ENCODE data around the gene MGLL. TPM values are rescaled to one million over a fixed set of nuclear protein-coding genes. Genes with fewer than 3 reads are reported as not detected.

Gene MGLL
- polyA plus RNA-seq, 4 donors, result 24.7 to 47.2 (median 43.1) TPM

GRCh38 chr3:127646501-127647046, 175.7 kb downstream of the MGLL start:
- DNase-seq (no peak), FAIRE-seq (no peak)
- no peaks in the 10 kb centered on the region for H3K9me3 ChIP-seq (ENCODE audit: control insufficient read depth in 2 of 2, insufficient read depth in 1 of 2, low read depth in 1 of 2, low read length in 1 of 2)
- no peaks in the 10 kb centered on the region for H3K27me3 ChIP-seq (ENCODE audit: control insufficient read depth in 3 of 3, insufficient read depth in 3 of 3, low read length in 3 of 3)
- H3K27ac ChIP-seq (ENCODE audit: low read depth in 1 of 3, low read length in 2 of 3), result no peak overlapping the region
- WGBS, 3 donors, result 80 to 90% (median 86%) methylated on average over 10 of the region's 10 CpGs
- no peak overlapping the region for H3K4me3 ChIP-seq (ENCODE audit: low read depth in 1 of 3, low read length in 3 of 3)
- H3K36me3 ChIP-seq (ENCODE audit: control insufficient read depth in 3 of 3, insufficient read depth in 2 of 3, low read depth in 1 of 3, low read length in 3 of 3), result peaks cover 0 to 3% (median 0%) of the 10 kb centered on the region in 3 donors
- no peaks in the 10 kb centered on the region for H3K4me1 ChIP-seq (ENCODE audit: control insufficient read depth in 3 of 3, insufficient read depth in 2 of 3, low read depth in 1 of 3, low read length in 2 of 3)

GRCh38 chr3:127645371-127646015, 176.8 kb downstream of the MGLL start:
- Histone ChIP-seq H3K4me1 (ENCODE audit: control insufficient read depth in 3 of 3, insufficient read depth in 2 of 3, low read depth in 1 of 3, low read length in 2 of 3) (no peaks in the 10 kb centered on the region), H3K4me3 (ENCODE audit: low read depth in 1 of 3, low read length in 3 of 3) (no peak overlapping the region), H3K27me3 (ENCODE audit: control insufficient read depth in 3 of 3, insufficient read depth in 3 of 3, low read length in 3 of 3) (no peaks in the 10 kb centered on the region), H3K9me3 (ENCODE audit: control insufficient read depth in 2 of 2, insufficient read depth in 1 of 2, low read depth in 1 of 2, low read length in 1 of 2) (no peaks in the 10 kb centered on the region), H3K36me3 (ENCODE audit: control insufficient read depth in 3 of 3, insufficient read depth in 2 of 3, low read depth in 1 of 3, low read length in 3 of 3) (peaks cover 0 to 3% (median 0%) of the 10 kb centered on the region in 3 donors), H3K27ac (ENCODE audit: low read depth in 1 of 3, low read length in 2 of 3) (no peak overlapping the region)
- DNase-seq, result no peak
- WGBS, 3 donors, result 91 to 95% (median 94%) methylated on average over 8 of the region's 8 CpGs
- FAIRE-seq, result no peak

GRCh38 chr3:127644641-127645370, 177.5 kb downstream of the MGLL start:
- 80 to 88% (median 87%) methylated on average over 5 of the region's 5 CpGs for WGBS, 3 donors
- Histone ChIP-seq H3K27me3 (ENCODE audit: control insufficient read depth in 3 of 3, insufficient read depth in 3 of 3, low read length in 3 of 3) (no peaks in the 10 kb centered on the region), H3K36me3 (ENCODE audit: control insufficient read depth in 3 of 3, insufficient read depth in 2 of 3, low read depth in 1 of 3, low read length in 3 of 3) (peaks cover 0 to 3% (median 0%) of the 10 kb centered on the region in 3 donors), H3K27ac (ENCODE audit: low read depth in 1 of 3, low read length in 2 of 3) (no peak overlapping the region), H3K4me3 (ENCODE audit: low read depth in 1 of 3, low read length in 3 of 3) (no peak overlapping the region), H3K4me1 (ENCODE audit: control insufficient read depth in 3 of 3, insufficient read depth in 2 of 3, low read depth in 1 of 3, low read length in 2 of 3) (no peaks in the 10 kb centered on the region), H3K9me3 (ENCODE audit: control insufficient read depth in 2 of 2, insufficient read depth in 1 of 2, low read depth in 1 of 2, low read length in 1 of 2) (no peaks in the 10 kb centered on the region)
- FAIRE-seq, result no peak
- DNase-seq, result no peak

- Histone ChIP-seq H3K4me1 (ENCODE audit: control insufficient read depth in 3 of 3, insufficient read depth in 2 of 3, low read depth in 1 of 3, low read length in 2 of 3) (no peaks in the 10 kb centered on the region), H3K36me3 (ENCODE audit: control insufficient read depth in 3 of 3, insufficient read depth in 2 of 3, low read depth in 1 of 3, low read length in 3 of 3) (no peaks in the 10 kb centered on the region), H3K27me3 (ENCODE audit: control insufficient read depth in 3 of 3, insufficient read depth in 3 of 3, low read length in 3 of 3) (no peaks in the 10 kb centered on the region), H3K4me3 (ENCODE audit: low read depth in 1 of 3, low read length in 3 of 3) (no peak overlapping the region), H3K27ac (ENCODE audit: low read depth in 1 of 3, low read length in 2 of 3) (no peak overlapping the region), H3K9me3 (ENCODE audit: control insufficient read depth in 2 of 2, insufficient read depth in 1 of 2, low read depth in 1 of 2, low read length in 1 of 2) (no peaks in the 10 kb centered on the region)
- no peak for FAIRE-seq
- WGBS, 3 donors, result 97 to 100% (median 97%) methylated on average over 3 of the region's 3 CpGs
- no peak for DNase-seq
Observed at GRCh38 chr3:127640042-127640355, 182.3 kb downstream of the MGLL start.

GRCh38 chr3:127639173-127640041, 182.9 kb downstream of the MGLL start:
- Histone ChIP-seq H3K27me3 (ENCODE audit: control insufficient read depth in 3 of 3, insufficient read depth in 3 of 3, low read length in 3 of 3) (no peaks in the 10 kb centered on the region), H3K27ac (ENCODE audit: low read depth in 1 of 3, low read length in 2 of 3) (no peak overlapping the region), H3K4me1 (ENCODE audit: control insufficient read depth in 3 of 3, insufficient read depth in 2 of 3, low read depth in 1 of 3, low read length in 2 of 3) (no peaks in the 10 kb centered on the region), H3K4me3 (ENCODE audit: low read depth in 1 of 3, low read length in 3 of 3) (no peak overlapping the region), H3K36me3 (ENCODE audit: control insufficient read depth in 3 of 3, insufficient read depth in 2 of 3, low read depth in 1 of 3, low read length in 3 of 3) (no peaks in the 10 kb centered on the region), H3K9me3 (ENCODE audit: control insufficient read depth in 2 of 2, insufficient read depth in 1 of 2, low read depth in 1 of 2, low read length in 1 of 2) (no peaks in the 10 kb centered on the region)
- DNase-seq, result no peak
- FAIRE-seq, result no peak
- 88 to 93% (median 92%) methylated on average over 5 of the region's 5 CpGs for WGBS, 3 donors

Other genes with a start within 250 kb of the MGLL start
- 10 to 100 TPM; 23.7 to 26.1 (median 25.7) TPM for gene TPRA1, start 231.8 kb downstream of the MGLL start, polyA plus RNA-seq
- gene MCM2, start 224.1 kb downstream of the MGLL start, polyA plus RNA-seq, result 10 to 100 TPM in 2 of 4 donors, 1 to 10 TPM in 2; 2.2 to 28.9 (median 13.5) TPM
- 10 to 100 TPM in 1 of 4 donors, 1 to 10 TPM in 3; 1.6 to 17.0 (median 4.2) TPM for gene PODXL2, start 193.3 kb downstream of the MGLL start, polyA plus RNA-seq
- 10 to 100 TPM; 19.2 to 49.4 (median 30.1) TPM for gene ABTB1, start 149.6 kb downstream of the MGLL start, polyA plus RNA-seq
- gene KBTBD12, start 92.7 kb upstream of the MGLL start, polyA plus RNA-seq, result 1 to 10 TPM in 2 of 4 donors, under 1 TPM in 2; 0.30 to 3.6 (median 1.2) TPM
- gene SEC61A1, start 229.9 kb upstream of the MGLL start, polyA plus RNA-seq, result 100 to 1,000 TPM in 2 of 4 donors, 10 to 100 TPM in 2; 52.1 to 203 (median 120) TPM